DOHH2 (cell line): ENCODE results near the gene NAV2.
"Not testable (repeated sequence)": the region's sequence is repeated elsewhere in the genome, so short reads cannot be mapped to it uniquely, and the experiment has no call there.

Source experiments
- H3F3A ChIP-seq: fragments of 200-600 bp; sonication (generic), shearing (Covaris generic); 2 replicates; pipeline ENCODE4 v1.6.0; 2016; ENCODE audit warnings: antibody characterized with exemption, mild to moderate bottlenecking; ENCODE audit not compliant: control insufficient read depth, insufficient read depth
- H3K27ac ChIP-seq: fragments of 200-600 bp; sonication (generic); 2 replicates; pipeline ENCODE4 v1.5.1; 2014; ENCODE audit warnings: low read depth, mild to moderate bottlenecking, low read length, moderate library complexity
- H3K27me3 ChIP-seq: fragments of 200-600 bp; sonication (generic); 2 replicates; pipeline ENCODE4 v1.6.1; 2014; ENCODE audit warnings: mild to moderate bottlenecking, low read length, mixed read lengths; ENCODE audit not compliant: control insufficient read depth
- H3K36me3 ChIP-seq: fragments of 200-600 bp; sonication (generic); 2 replicates; pipeline ENCODE4 v1.6.1; 2014; ENCODE audit warnings: mild to moderate bottlenecking, low read length, moderate library complexity, mixed read lengths; ENCODE audit not compliant: control insufficient read depth
- H3K4me1 ChIP-seq: fragments of 200-600 bp; sonication (generic); 2 replicates; pipeline ENCODE4 v1.6.1; 2014; ENCODE audit warnings: mild to moderate bottlenecking, low read length, mixed read lengths; ENCODE audit not compliant: control insufficient read depth
- H3K4me2 ChIP-seq: fragments of 200-600 bp; sonication (generic); 2 replicates; pipeline ENCODE4 v1.6.0; 2014; ENCODE audit warnings: mild to moderate bottlenecking, low read length, moderate library complexity
- H3K4me3 ChIP-seq: fragments of 200-600 bp; sonication (generic); 2 replicates; pipeline ENCODE4 v1.5.1; 2014; ENCODE audit warnings: mild to moderate bottlenecking, low read length, mixed read lengths
- H3K79me2 ChIP-seq: fragments of 200-600 bp; sonication (generic); 2 replicates; pipeline ENCODE4 v1.6.1; 2014; ENCODE audit warnings: mild to moderate bottlenecking, low read length, mixed read lengths; ENCODE audit not compliant: control insufficient read depth
- H3K9me2 ChIP-seq: fragments of 200-600 bp; sonication (generic); replicated peaks from 2 replicates; pipeline ENCODE4 v1.6.1; 2014; ENCODE audit warnings: mild to moderate bottlenecking, low read length, mixed read lengths; ENCODE audit not compliant: control insufficient read depth
- H3K9me3 ChIP-seq: fragments of 200-600 bp; sonication (generic); 2 replicates; pipeline ENCODE4 v1.6.1; 2014; ENCODE audit warnings: antibody characterized with exemption, low read length, mixed read lengths; ENCODE audit not compliant: control insufficient read depth, insufficient read depth
- H4K20me1 ChIP-seq: fragments of 200-600 bp; sonication (generic); 2 replicates; pipeline ENCODE4 v1.6.0; 2014; ENCODE audit warnings: low read depth, mild to moderate bottlenecking, antibody characterized with exemption, low read length, moderate library complexity; ENCODE audit not compliant: control insufficient read depth, insufficient read depth
- EZH2phosphoT487 ChIP-seq: fragments of 200-600 bp; sonication (generic); IDR thresholded peaks from 2 replicates; pipeline ENCODE4 v1.6.1; 2017; ENCODE audit warnings: borderline replicate concordance, mild to moderate bottlenecking, antibody characterized with exemption, low read length, moderate library complexity, mixed read lengths
- TF ChIP-seq, protein P1 (sequence below): fragments of 200-600 bp; sonication (generic); IDR thresholded peaks from one replicate; pipeline ENCODE4 v1.5.1; 2014; ENCODE audit warnings: antibody characterized with exemption, mild to moderate bottlenecking, low read depth, low read length; ENCODE audit not compliant: poor library complexity, severe bottlenecking

NAV2 gene

DNA sequence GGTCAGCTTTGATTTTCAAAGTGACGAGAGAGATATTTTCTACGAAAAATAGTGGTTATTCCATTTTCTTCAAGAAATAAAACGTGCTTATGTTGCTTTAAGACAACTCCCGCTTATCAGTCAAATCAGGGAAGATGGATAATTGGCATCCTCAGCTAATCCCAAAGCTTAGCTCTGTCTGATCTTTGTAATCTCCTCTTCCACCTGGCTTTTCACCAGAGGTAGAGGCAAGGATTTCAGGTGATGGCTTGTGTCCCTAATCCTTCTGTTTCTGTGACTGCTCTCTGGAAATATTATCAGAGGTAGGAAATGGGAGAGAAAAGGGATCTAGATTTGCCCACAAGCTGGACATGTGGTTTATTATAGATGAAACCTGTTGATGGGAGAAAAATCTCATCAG lies 368.7 kb downstream of the NAV2 start:
- no peak overlapping the region for H3K4me3 ChIP-seq
- H3K9me2 ChIP-seq, result no peaks in the 10 kb centered on the region
- H4K20me1 ChIP-seq, result no peaks in the 10 kb centered on the region
- no peak overlapping the region for H3K4me2 ChIP-seq
- no peaks in the 10 kb centered on the region for H3K9me3 ChIP-seq
- H3K27ac ChIP-seq, result no peak overlapping the region
- no peaks in the 10 kb centered on the region for H3K36me3 ChIP-seq
- no peaks in the 10 kb centered on the region for H3F3A ChIP-seq
- TF ChIP-seq, protein P1, sequence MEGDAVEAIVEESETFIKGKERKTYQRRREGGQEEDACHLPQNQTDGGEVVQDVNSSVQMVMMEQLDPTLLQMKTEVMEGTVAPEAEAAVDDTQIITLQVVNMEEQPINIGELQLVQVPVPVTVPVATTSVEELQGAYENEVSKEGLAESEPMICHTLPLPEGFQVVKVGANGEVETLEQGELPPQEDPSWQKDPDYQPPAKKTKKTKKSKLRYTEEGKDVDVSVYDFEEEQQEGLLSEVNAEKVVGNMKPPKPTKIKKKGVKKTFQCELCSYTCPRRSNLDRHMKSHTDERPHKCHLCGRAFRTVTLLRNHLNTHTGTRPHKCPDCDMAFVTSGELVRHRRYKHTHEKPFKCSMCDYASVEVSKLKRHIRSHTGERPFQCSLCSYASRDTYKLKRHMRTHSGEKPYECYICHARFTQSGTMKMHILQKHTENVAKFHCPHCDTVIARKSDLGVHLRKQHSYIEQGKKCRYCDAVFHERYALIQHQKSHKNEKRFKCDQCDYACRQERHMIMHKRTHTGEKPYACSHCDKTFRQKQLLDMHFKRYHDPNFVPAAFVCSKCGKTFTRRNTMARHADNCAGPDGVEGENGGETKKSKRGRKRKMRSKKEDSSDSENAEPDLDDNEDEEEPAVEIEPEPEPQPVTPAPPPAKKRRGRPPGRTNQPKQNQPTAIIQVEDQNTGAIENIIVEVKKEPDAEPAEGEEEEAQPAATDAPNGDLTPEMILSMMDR, result no peak
- no peak for TF ChIP-seq EZH2phosphoT487
- peaks cover 5% of the 10 kb centered on the region for H3K27me3 ChIP-seq
- no peaks in the 10 kb centered on the region for H3K79me2 ChIP-seq
- H3K4me1 ChIP-seq, result no peaks in the 10 kb centered on the region

- not testable (repeated sequence) for H3K27me3 ChIP-seq, H4K20me1 ChIP-seq, H3K36me3 ChIP-seq, H3K27ac ChIP-seq, H3K4me3 ChIP-seq, H3K79me2 ChIP-seq, H3F3A ChIP-seq, H3K9me2 ChIP-seq, H3K4me1 ChIP-seq, H3K4me2 ChIP-seq, H3K9me3 ChIP-seq
These were observed 371.2 kb downstream of the NAV2 start for GRCh38 chr11:20083877-20084276.

- no peaks in the 10 kb centered on the region for H3K4me1 ChIP-seq
- no peaks in the 10 kb centered on the region for H3K36me3 ChIP-seq
- no peak for TF ChIP-seq EZH2phosphoT487
- TF ChIP-seq, protein P1, result no peak
- no peaks in the 10 kb centered on the region for H3K79me2 ChIP-seq
- H3K27ac ChIP-seq, result no peak overlapping the region
- no peaks in the 10 kb centered on the region for H3K9me3 ChIP-seq
- H4K20me1 ChIP-seq, result no peaks in the 10 kb centered on the region
- peaks cover 4% of the 10 kb centered on the region; the same call in 1 of the 2 replicates for H3K27me3 ChIP-seq
- no peaks in the 10 kb centered on the region for H3F3A ChIP-seq
- no peak overlapping the region for H3K4me3 ChIP-seq
- no peak overlapping the region for H3K4me2 ChIP-seq
- H3K9me2 ChIP-seq, result no peaks in the 10 kb centered on the region
These were observed 372.5 kb downstream of the NAV2 start for GRCh38 chr11:20084921-20085814.

GRCh38 chr11:20085918-20086317 lies 373.3 kb downstream of the NAV2 start:
- H3K9me3 ChIP-seq, result no peaks in the 10 kb centered on the region
- no peaks in the 10 kb centered on the region for H3F3A ChIP-seq
- no peaks in the 10 kb centered on the region for H4K20me1 ChIP-seq
- no peaks in the 10 kb centered on the region for H3K9me2 ChIP-seq
- H3K27me3 ChIP-seq, result peaks cover 4% of the 10 kb centered on the region; the same call in 1 of the 2 replicates
- no peaks in the 10 kb centered on the region for H3K79me2 ChIP-seq
- H3K4me1 ChIP-seq, result no peaks in the 10 kb centered on the region
- no peak overlapping the region for H3K4me2 ChIP-seq
- no peak overlapping the region for H3K4me3 ChIP-seq
- H3K36me3 ChIP-seq, result no peaks in the 10 kb centered on the region
- H3K27ac ChIP-seq, result no peak overlapping the region
- TF ChIP-seq, protein P1, result no peak
- no peak for TF ChIP-seq EZH2phosphoT487
